COLO668 (cell line): ENCODE results near the gene PSMD12.
"Not testable (repeated sequence)": the region's sequence is repeated elsewhere in the genome, so short reads cannot be mapped to it uniquely, and the experiment has no call there.

Source experiments
- DNase-seq: peaks from one replicate; lab custom pipeline; 2025; ENCODE audit not compliant: unreplicated experiment; lab: John Stamatoyannopoulos, UW

PSMD12 gene

GRCh38 chr17:67315865-67316264, 50.5 kb downstream of the PSMD12 start:
- DNase-seq: no peak

- no peak for DNase-seq
These were observed 54.1 kb downstream of the PSMD12 start for GRCh38 chr17:67312265-67312664.

- DNase-seq: no peak
These were observed 54.8 kb downstream of the PSMD12 start for GRCh38 chr17:67311575-67311974.

- DNase-seq: no peak
These were observed 56.0 kb downstream of the PSMD12 start for GRCh38 chr17:67310406-67310805.

- DNase-seq: not testable (repeated sequence)
These were observed 60.7 kb downstream of the PSMD12 start for GRCh38 chr17:67305446-67306235.

- no peak for DNase-seq
These were observed 68.9 kb downstream of the PSMD12 start for GRCh38 chr17:67297454-67297960.

GRCh38 chr17:67294451-67295199, 71.8 kb downstream of the PSMD12 start:
- no peak for DNase-seq

- DNase-seq: peak; percentile 32
These were observed 72.8 kb downstream of the PSMD12 start for GRCh38 chr17:67293251-67294203.

- DNase-seq: no peak
These were observed 75.6 kb downstream of the PSMD12 start for GRCh38 chr17:67290711-67291291.

GRCh38 chr17:67290244-67290643, 76.1 kb downstream of the PSMD12 start:
- no peak for DNase-seq

GRCh38 chr17:67289181-67289876, 77.0 kb downstream of the PSMD12 start:
- DNase-seq: no peak
